ENCODE data around the gene ATP1A1. TPM values are rescaled to one million over a fixed set of nuclear protein-coding genes. Genes with fewer than 3 reads are reported as not detected.
A peak's percentile ranks its signal among the peaks of the same experiment; 100 is the strongest.

ATP1A1 gene
- total and polyA plus RNA-seq, 9 of the 15 experiments (the other 6 are each of a cell fraction or from before 2014, with no cell fraction given), result 99.3 to 513 (median 234) TPM

DNA sequence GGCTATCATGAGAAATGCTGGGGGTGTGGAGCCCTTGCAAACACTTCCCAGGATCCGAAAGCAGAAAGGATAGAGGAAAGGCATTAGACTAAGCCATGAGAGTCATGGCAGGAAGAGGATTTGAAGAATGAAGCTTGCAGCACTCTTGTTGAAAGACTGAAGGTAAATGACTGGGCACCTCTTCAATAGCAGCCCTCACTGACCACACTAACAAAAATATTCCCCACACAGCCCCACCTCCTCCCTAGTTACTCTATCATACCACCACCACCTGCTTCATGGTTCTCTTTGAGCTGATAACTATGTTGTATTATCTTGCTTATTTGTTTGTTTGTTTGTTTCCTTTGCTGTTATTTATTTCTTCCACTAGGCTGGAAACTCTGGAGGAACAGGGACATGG is 13.2 kb upstream of the ATP1A1 start:
- POLR2A ChIA-PET, result interaction anchor here (0.6 to 1.6 kb wide), 6 partner anchors 10 to 124 kb away, joined by 3 to 6 read pairs (median 4); no protein-coding TSS in a partner anchor
- H3K9me1 ChIP-seq (ENCODE audit: control insufficient read depth, insufficient read depth, low read length), result no peaks in the 10 kb centered on the region
- BruUV-seq (replicated peaks), result no TSS peak
- H3K9me3 ChIP-seq (replicated peaks; ENCODE audit: control insufficient read depth, insufficient read depth, low read depth, low read length), result no peaks in the 10 kb centered on the region
- no peak overlapping the region for H3K9ac ChIP-seq (ENCODE audit: insufficient read depth in 1 of 2, low read depth in 2 of 2, low read length in 2 of 2)
- no peaks in the 10 kb centered on the region; a peak in 1 of 5 replicates for H3K4me1 ChIP-seq (replicated peaks in 1 of 2; ENCODE audit: control insufficient read depth in 2 of 2, insufficient read depth in 2 of 2, low read length in 2 of 2)
- H3K36me3 ChIP-seq (ENCODE audit: control insufficient read depth, insufficient read depth, low read length), result no peaks in the 10 kb centered on the region
- in situ Hi-C loops (cut with MboI) (loop anchor here (5.0 kb wide), 1 partner anchor 122 kb away; no protein-coding TSS in a partner anchor), intact Hi-C loops (cut with micrococcal nuclease) (loop anchor here (5.0 kb wide), 1 partner anchor 208 kb away; no protein-coding TSS in a partner anchor)
- H3K4me2 ChIP-seq (ENCODE audit: insufficient read depth, low read length), result no peak overlapping the region
- ATAC-seq (peak; percentile 33; the same call in 1 of the 3 replicates), DNase-seq (ENCODE audit: extremely low read depth in 1 of 4, low spot score in 3 of 4) (peak in 1 of 4 experiments; percentile 30), FAIRE-seq (no peak)
- no peak overlapping the region for H3K4me3 ChIP-seq
- 4% methylated on average over 1 of the region's 1 CpG for WGBS (ENCODE audit: insufficient coverage, low coverage, missing lambda C conversion rate)
- TF ChIP-seq ARID1B (IDR thresholded peaks at IDR 0.05) (0 out of 2 replicates have a peak, but pooled peaks have one; percentile 21), CBFA2T3 (IDR thresholded peaks at IDR 0.05) (0 out of 2 replicates have a peak, but pooled peaks have one; percentile 9), EWSR1 (IDR thresholded peaks at IDR 0.05; ENCODE audit: borderline replicate concordance, low read depth, partially characterized antibody) (no peak)
- CTCF ChIA-PET (ENCODE audit: low intra/inter-chr PET ratio), result interaction anchor here (1.6 to 3.3 kb wide), 2 partner anchors 125 to 221 kb away, joined by 4 to 33 read pairs; no protein-coding TSS in a partner anchor
- H3K27me3 ChIP-seq (ENCODE audit: control insufficient read depth in 2 of 2, insufficient read depth in 2 of 2, low read length in 2 of 2), result peaks cover 3 to 4% of the 10 kb centered on the region in 2 experiments; a peak in 3 of 5 replicates
- no peaks in the 10 kb centered on the region for H4K20me1 ChIP-seq (replicated peaks; ENCODE audit: control insufficient read depth, insufficient read depth, low read length)
- H3K27ac ChIP-seq (ENCODE audit: extremely low read depth, low read depth, low read length), result no peak overlapping the region
- no peaks in the 10 kb centered on the region for H3K79me2 ChIP-seq (ENCODE audit: control insufficient read depth, insufficient read depth, low read length)
- no peak overlapping the region for H2AFZ ChIP-seq (ENCODE audit: low read depth, low read length)
